ENCODE results near the gene TRIO. TPM values are rescaled to one million over a fixed set of nuclear protein-coding genes. Genes with fewer than 3 reads are reported as not detected.
A peak's percentile ranks its signal among the peaks of the same experiment; 100 is the strongest.

TRIO gene
- polyA plus RNA-seq, 2 donors = 10.3 to 22.8 TPM

GRCh38 chr5:14394365-14394764, 251.2 kb downstream of the TRIO start:
- Histone ChIP-seq H3K36me3 (ENCODE audit: control insufficient read depth in 2 of 2, insufficient read depth in 2 of 2, low read length in 1 of 2) (peaks cover 2 to 13% of the 10 kb centered on the region in 2 donors), H3K4me1 (ENCODE audit: control insufficient read depth in 2 of 2, insufficient read depth in 2 of 2, low read length in 1 of 2) (no peaks in the 10 kb centered on the region), H3K4me3 (ENCODE audit: low read depth in 1 of 2, low read length in 2 of 2) (no peak overlapping the region), H3K9me3 (ENCODE audit: control insufficient read depth in 2 of 2, insufficient read depth in 1 of 2, low read depth in 1 of 2, low read length in 1 of 2) (no peaks in the 10 kb centered on the region), H3K27ac (ENCODE audit: low read depth in 2 of 2, low read length in 1 of 2) (no peak overlapping the region), H3K27me3 (ENCODE audit: control insufficient read depth in 1 of 2, insufficient read depth in 2 of 2, low read length in 2 of 2) (no peaks in the 10 kb centered on the region)
- 80 to 85% methylated on average over 7 of the region's 7 CpGs for WGBS, 2 donors

GRCh38 chr5:14395411-14395810, 252.3 kb downstream of the TRIO start:
- WGBS, 2 donors = 92 to 94% methylated on average over 1 of the region's 1 CpG
- peaks cover 2 to 6% of the 10 kb centered on the region in 2 donors for H3K36me3 ChIP-seq (ENCODE audit: control insufficient read depth in 2 of 2, insufficient read depth in 2 of 2, low read length in 1 of 2)
- no peak overlapping the region for H3K27ac ChIP-seq (ENCODE audit: low read depth in 2 of 2, low read length in 1 of 2)

GRCh38 chr5:14396066-14396465, 252.9 kb downstream of the TRIO start:
- H3K9me3 ChIP-seq (ENCODE audit: control insufficient read depth in 2 of 2, insufficient read depth in 1 of 2, low read depth in 1 of 2, low read length in 1 of 2) = no peaks in the 10 kb centered on the region
- H3K27ac ChIP-seq (ENCODE audit: low read depth in 2 of 2, low read length in 1 of 2) = no peak overlapping the region
- no peaks in the 10 kb centered on the region for H3K4me1 ChIP-seq (ENCODE audit: control insufficient read depth in 2 of 2, insufficient read depth in 2 of 2, low read length in 1 of 2)
- H3K36me3 ChIP-seq (ENCODE audit: control insufficient read depth in 2 of 2, insufficient read depth in 2 of 2, low read length in 1 of 2) = peaks cover 2 to 4% of the 10 kb centered on the region in 2 donors
- no peaks in the 10 kb centered on the region for H3K27me3 ChIP-seq (ENCODE audit: control insufficient read depth in 1 of 2, insufficient read depth in 2 of 2, low read length in 2 of 2)
- WGBS, 2 donors = 90 to 91% methylated on average over 7 of the region's 7 CpGs
- no peak overlapping the region for H3K4me3 ChIP-seq (ENCODE audit: low read depth in 1 of 2, low read length in 2 of 2)

More at GRCh38 chr5:14395411-14395810, 252.3 kb downstream of the TRIO start:
- Histone ChIP-seq H3K4me1 (ENCODE audit: control insufficient read depth in 2 of 2, insufficient read depth in 2 of 2, low read length in 1 of 2) (no peaks in the 10 kb centered on the region), H3K4me3 (ENCODE audit: low read depth in 1 of 2, low read length in 2 of 2) (no peak overlapping the region), H3K27me3 (ENCODE audit: control insufficient read depth in 1 of 2, insufficient read depth in 2 of 2, low read length in 2 of 2) (no peaks in the 10 kb centered on the region), H3K9me3 (ENCODE audit: control insufficient read depth in 2 of 2, insufficient read depth in 1 of 2, low read depth in 1 of 2, low read length in 1 of 2) (no peaks in the 10 kb centered on the region)

GRCh38 chr5:14396737-14397136, 253.6 kb downstream of the TRIO start:
- H3K27ac ChIP-seq (ENCODE audit: low read depth in 2 of 2, low read length in 1 of 2) = no peak overlapping the region

GRCh38 chr5:14397717-14398116, 254.6 kb downstream of the TRIO start:
- Histone ChIP-seq H3K36me3 (ENCODE audit: control insufficient read depth in 2 of 2, insufficient read depth in 2 of 2, low read length in 1 of 2) (peaks cover 2 to 4% of the 10 kb centered on the region in 2 donors), H3K9me3 (ENCODE audit: control insufficient read depth in 2 of 2, insufficient read depth in 1 of 2, low read depth in 1 of 2, low read length in 1 of 2) (no peaks in the 10 kb centered on the region), H3K4me3 (ENCODE audit: low read depth in 1 of 2, low read length in 2 of 2) (no peak overlapping the region), H3K4me1 (ENCODE audit: control insufficient read depth in 2 of 2, insufficient read depth in 2 of 2, low read length in 1 of 2) (no peaks in the 10 kb centered on the region), H3K27ac (ENCODE audit: low read depth in 2 of 2, low read length in 1 of 2) (peak overlapping the region in 1 of 2 donors; percentile 14), H3K27me3 (ENCODE audit: control insufficient read depth in 1 of 2, insufficient read depth in 2 of 2, low read length in 2 of 2) (no peaks in the 10 kb centered on the region)
- 69 to 71% methylated on average over 3 of the region's 3 CpGs for WGBS, 2 donors

More at GRCh38 chr5:14396737-14397136, 253.6 kb downstream of the TRIO start:
- 85 to 87% methylated on average over 5 of the region's 5 CpGs for WGBS, 2 donors
- Histone ChIP-seq H3K9me3 (ENCODE audit: control insufficient read depth in 2 of 2, insufficient read depth in 1 of 2, low read depth in 1 of 2, low read length in 1 of 2) (no peaks in the 10 kb centered on the region), H3K4me3 (ENCODE audit: low read depth in 1 of 2, low read length in 2 of 2) (no peak overlapping the region), H3K4me1 (ENCODE audit: control insufficient read depth in 2 of 2, insufficient read depth in 2 of 2, low read length in 1 of 2) (no peaks in the 10 kb centered on the region), H3K36me3 (ENCODE audit: control insufficient read depth in 2 of 2, insufficient read depth in 2 of 2, low read length in 1 of 2) (peaks cover 2 to 4% of the 10 kb centered on the region in 2 donors), H3K27me3 (ENCODE audit: control insufficient read depth in 1 of 2, insufficient read depth in 2 of 2, low read length in 2 of 2) (no peaks in the 10 kb centered on the region)

GRCh38 chr5:14399054-14399692, 256.0 kb downstream of the TRIO start:
- H3K36me3 ChIP-seq (ENCODE audit: control insufficient read depth in 2 of 2, insufficient read depth in 2 of 2, low read length in 1 of 2) = peaks cover 2 to 3% of the 10 kb centered on the region in 2 donors
- H3K4me3 ChIP-seq (ENCODE audit: low read depth in 1 of 2, low read length in 2 of 2) = no peak overlapping the region
- 57 to 60% methylated on average over 4 of the region's 4 CpGs for WGBS, 2 donors
- H3K9me3 ChIP-seq (ENCODE audit: control insufficient read depth in 2 of 2, insufficient read depth in 1 of 2, low read depth in 1 of 2, low read length in 1 of 2) = no peaks in the 10 kb centered on the region
- H3K4me1 ChIP-seq (ENCODE audit: control insufficient read depth in 2 of 2, insufficient read depth in 2 of 2, low read length in 1 of 2) = no peaks in the 10 kb centered on the region
- no peak overlapping the region for H3K27ac ChIP-seq (ENCODE audit: low read depth in 2 of 2, low read length in 1 of 2)
- no peaks in the 10 kb centered on the region for H3K27me3 ChIP-seq (ENCODE audit: control insufficient read depth in 1 of 2, insufficient read depth in 2 of 2, low read length in 2 of 2)

GRCh38 chr5:14400085-14400484, 256.9 kb downstream of the TRIO start:
- no peak overlapping the region for H3K27ac ChIP-seq (ENCODE audit: low read depth in 2 of 2, low read length in 1 of 2)
- no peaks in the 10 kb centered on the region for H3K4me1 ChIP-seq (ENCODE audit: control insufficient read depth in 2 of 2, insufficient read depth in 2 of 2, low read length in 1 of 2)
- no peaks in the 10 kb centered on the region for H3K36me3 ChIP-seq (ENCODE audit: control insufficient read depth in 2 of 2, insufficient read depth in 2 of 2, low read length in 1 of 2)
- no peaks in the 10 kb centered on the region for H3K27me3 ChIP-seq (ENCODE audit: control insufficient read depth in 1 of 2, insufficient read depth in 2 of 2, low read length in 2 of 2)
- H3K4me3 ChIP-seq (ENCODE audit: low read depth in 1 of 2, low read length in 2 of 2) = no peak overlapping the region
- H3K9me3 ChIP-seq (ENCODE audit: control insufficient read depth in 2 of 2, insufficient read depth in 1 of 2, low read depth in 1 of 2, low read length in 1 of 2) = no peaks in the 10 kb centered on the region
- WGBS, 2 donors = 67 to 69% methylated on average over 2 of the region's 2 CpGs

- no peaks in the 10 kb centered on the region for H3K36me3 ChIP-seq (ENCODE audit: control insufficient read depth in 2 of 2, insufficient read depth in 2 of 2, low read length in 1 of 2)
- no peak overlapping the region for H3K4me3 ChIP-seq (ENCODE audit: low read depth in 1 of 2, low read length in 2 of 2)
- 89 to 93% methylated on average over 5 of the region's 5 CpGs for WGBS, 2 donors
Observed at GRCh38 chr5:14400611-14401010, 257.5 kb downstream of the TRIO start.

GRCh38 chr5:14401639-14402038, 258.5 kb downstream of the TRIO start:
- Histone ChIP-seq H3K27me3 (ENCODE audit: control insufficient read depth in 1 of 2, insufficient read depth in 2 of 2, low read length in 2 of 2) (no peaks in the 10 kb centered on the region), H3K36me3 (ENCODE audit: control insufficient read depth in 2 of 2, insufficient read depth in 2 of 2, low read length in 1 of 2) (peaks cover 0 to 10% of the 10 kb centered on the region in 2 donors), H3K27ac (ENCODE audit: low read depth in 2 of 2, low read length in 1 of 2) (no peak overlapping the region), H3K9me3 (ENCODE audit: control insufficient read depth in 2 of 2, insufficient read depth in 1 of 2, low read depth in 1 of 2, low read length in 1 of 2) (no peaks in the 10 kb centered on the region), H3K4me3 (ENCODE audit: low read depth in 1 of 2, low read length in 2 of 2) (no peak overlapping the region), H3K4me1 (ENCODE audit: control insufficient read depth in 2 of 2, insufficient read depth in 2 of 2, low read length in 1 of 2) (no peaks in the 10 kb centered on the region)
- 88 to 95% methylated on average over 3 of the region's 3 CpGs for WGBS, 2 donors

More at GRCh38 chr5:14400611-14401010, 257.5 kb downstream of the TRIO start:
- no peaks in the 10 kb centered on the region for H3K9me3 ChIP-seq (ENCODE audit: control insufficient read depth in 2 of 2, insufficient read depth in 1 of 2, low read depth in 1 of 2, low read length in 1 of 2)
- H3K27ac ChIP-seq (ENCODE audit: low read depth in 2 of 2, low read length in 1 of 2) = no peak overlapping the region
- no peaks in the 10 kb centered on the region for H3K27me3 ChIP-seq (ENCODE audit: control insufficient read depth in 1 of 2, insufficient read depth in 2 of 2, low read length in 2 of 2)
- no peaks in the 10 kb centered on the region for H3K4me1 ChIP-seq (ENCODE audit: control insufficient read depth in 2 of 2, insufficient read depth in 2 of 2, low read length in 1 of 2)

- 88 to 98% methylated on average over 6 of the region's 6 CpGs for WGBS, 2 donors
- H3K27ac ChIP-seq (ENCODE audit: low read depth in 2 of 2, low read length in 1 of 2) = no peak overlapping the region
- H3K36me3 ChIP-seq (ENCODE audit: control insufficient read depth in 2 of 2, insufficient read depth in 2 of 2, low read length in 1 of 2) = peaks cover 0 to 11% of the 10 kb centered on the region in 2 donors
- H3K27me3 ChIP-seq (ENCODE audit: control insufficient read depth in 1 of 2, insufficient read depth in 2 of 2, low read length in 2 of 2) = no peaks in the 10 kb centered on the region
- no peaks in the 10 kb centered on the region for H3K9me3 ChIP-seq (ENCODE audit: control insufficient read depth in 2 of 2, insufficient read depth in 1 of 2, low read depth in 1 of 2, low read length in 1 of 2)
- no peaks in the 10 kb centered on the region for H3K4me1 ChIP-seq (ENCODE audit: control insufficient read depth in 2 of 2, insufficient read depth in 2 of 2, low read length in 1 of 2)
- no peak overlapping the region for H3K4me3 ChIP-seq (ENCODE audit: low read depth in 1 of 2, low read length in 2 of 2)
Observed at GRCh38 chr5:14402424-14402823, 259.3 kb downstream of the TRIO start.

Measured in esophagus (tissue), 2 donors.